Endothelial cell of umbilical vein (primary cell): ENCODE measurements around the gene MINDY3. TPM values are rescaled to one million over a fixed set of nuclear protein-coding genes. Genes with fewer than 3 reads are reported as not detected.

Source experiments
- BruUV-seq: library from RNA; stranded (reverse); fragments of 400-500 nt; replicated peaks from 2 replicates; lab custom pipeline; 2021; lab: Mats Ljungman, UMichigan
- CTCF ChIA-PET: fragments of 300-600, 350-600 bp; sonication (Branson Sonifier 250); formaldehyde crosslinking; loops from one replicate; lab custom pipeline; 2021; ENCODE audit warnings: antibody characterized with exemption, inconsistent platforms; lab: Charles Lee
- POLR2A ChIA-PET: fragments of 300-600, 350-600 bp; sonication (Branson Sonifier 250); formaldehyde crosslinking; loops from one replicate; lab custom pipeline; 2021; ENCODE audit warnings: antibody characterized with exemption, inconsistent platforms; lab: Charles Lee
- DNase-seq: peaks from one replicate; pipeline ENCODE4 v3.0.0-alpha.2; 2011; ENCODE audit warnings: low read depth, low spot score
- FAIRE-seq: peaks from 2 replicates; lab custom pipeline; 2011; peaks lifted over from hg19 to GRCh38; lab: Jason Lieb, UNC
- H2AFZ ChIP-seq: 2 replicates; pipeline ENCODE4 v1.6.0; 2012; ENCODE audit warnings: low read depth, low read length, control low read depth, inconsistent platforms
- H3K27ac ChIP-seq: 2 replicates; pipeline ENCODE4 v1.5.1; 2011; ENCODE audit warnings: low read depth, mild to moderate bottlenecking, control low read depth, low read length, moderate library complexity; ENCODE audit not compliant: insufficient read depth
- H3K27me3 ChIP-seq, 2 experiments: 2 replicates each; pipeline versions ENCODE4 v1.6.0 to v1.6.1; 2011; ENCODE audit warnings: low read length in 2 of 2, mixed read lengths in 1 of 2; ENCODE audit not compliant: control insufficient read depth in 2 of 2, insufficient read depth in 2 of 2
- H3K36me3 ChIP-seq, 2 experiments: 2 replicates in 1 of 2; 3 replicates in 1 of 2; pipeline ENCODE4 v1.5.1; 2011; ENCODE audit warnings: low read length in 2 of 2, mild to moderate bottlenecking in 1 of 2, moderate library complexity in 1 of 2; ENCODE audit not compliant: control insufficient read depth in 2 of 2, insufficient read depth in 2 of 2; ENCODE audit errors: extremely low read depth in 1 of 2
- H3K4me1 ChIP-seq: 3 replicates; pipeline ENCODE4 v1.5.1; 2011; ENCODE audit warnings: mild to moderate bottlenecking, low read length; ENCODE audit not compliant: control insufficient read depth, insufficient read depth; ENCODE audit errors: extremely low read depth
- H3K4me2 ChIP-seq: 2 replicates; pipeline ENCODE4 v1.6.1; 2011; ENCODE audit warnings: low read length, control low read depth, mixed read lengths; ENCODE audit not compliant: insufficient read depth
- H3K4me3 ChIP-seq, 3 experiments: fragments of 200-600 bp in 1 of 3; sonication (generic), shearing (Covaris generic) in 1 of 3; replicated peaks in 1 of 3; 2 replicates each; pipeline ENCODE4 v1.5.1; 2011 to 2016; ENCODE audit warnings: control low read depth in 3 of 3, low read length in 3 of 3, mild to moderate bottlenecking in 2 of 3, inconsistent platforms in 1 of 3, low read depth in 1 of 3, moderate library complexity in 1 of 3; ENCODE audit not compliant: insufficient read depth in 1 of 3
- H3K79me2 ChIP-seq: 2 replicates; pipeline ENCODE4 v1.6.0; 2012; ENCODE audit warnings: low read length, inconsistent platforms; ENCODE audit not compliant: control insufficient read depth, insufficient read depth
- H3K9ac ChIP-seq: replicated peaks from 2 replicates; pipeline ENCODE3; 2011; ENCODE audit warnings: low read length, control low read depth; ENCODE audit not compliant: insufficient read depth; ENCODE audit errors: extremely low read depth
- H3K9me1 ChIP-seq: replicated peaks from 3 replicates; pipeline ENCODE4 v1.6.0; 2011; ENCODE audit warnings: mild to moderate bottlenecking, low read length; ENCODE audit not compliant: control insufficient read depth, insufficient read depth; ENCODE audit errors: extremely low read depth
- H3K9me3 ChIP-seq: replicated peaks from 2 replicates; pipeline ENCODE4 v1.5.1; 2012; ENCODE audit warnings: low read length, inconsistent platforms; ENCODE audit not compliant: control insufficient read depth, insufficient read depth
- H4K20me1 ChIP-seq: replicated peaks from 2 replicates; pipeline ENCODE3; 2011; ENCODE audit warnings: mild to moderate bottlenecking, low read length; ENCODE audit not compliant: control insufficient read depth, insufficient read depth; ENCODE audit errors: extremely low read depth
- EZH2 ChIP-seq: IDR thresholded peaks from 2 replicates; pipeline ENCODE4 v1.6.1; 2012; ENCODE audit warnings: borderline replicate concordance, low read depth, mild to moderate bottlenecking, moderate library complexity, low read length, inconsistent platforms; ENCODE audit not compliant: severe bottlenecking
- FOS ChIP-seq: IDR thresholded peaks from 2 replicates; pipeline ENCODE4 v1.6.1; 2011; ENCODE audit warnings: mild to moderate bottlenecking, low read length, moderate library complexity, borderline replicate concordance; ENCODE audit not compliant: insufficient read depth
- GATA2 ChIP-seq: IDR thresholded peaks from 2 replicates; pipeline ENCODE4 v1.7.0; 2011; ENCODE audit warnings: low read depth, mild to moderate bottlenecking, moderate library complexity, mixed read lengths, low read length; ENCODE audit not compliant: insufficient read length, insufficient read depth
- JUN ChIP-seq: IDR thresholded peaks from 2 replicates; pipeline ENCODE4 v1.6.1; 2011; ENCODE audit warnings: borderline replicate concordance, low read depth; ENCODE audit not compliant: insufficient read length, insufficient read depth
- MYC ChIP-seq: IDR thresholded peaks from one replicate; pipeline ENCODE4 v1.6.1; 2011; ENCODE audit warnings: mild to moderate bottlenecking, low read depth, low read length
- POLR2A ChIP-seq: IDR thresholded peaks from 2 replicates; pipeline ENCODE4 v1.6.1; 2012; ENCODE audit warnings: low read depth, mild to moderate bottlenecking, control low read depth, low read length
- POLR2AphosphoS5 ChIP-seq: IDR thresholded peaks from 2 replicates; pipeline ENCODE4 v1.6.1; 2012; ENCODE audit warnings: low read depth, mild to moderate bottlenecking, control low read depth, low read length, moderate library complexity; ENCODE audit not compliant: insufficient read depth
- dilution Hi-C: fragments of 300-500 bp; cut with MboI; formaldehyde crosslinking; loops from one replicate; pipeline ENCODE4 v1.15.0; 2019; ENCODE audit warnings: low sequenced_read_pairs; ENCODE audit not compliant: extremely low pct_ligation_motif_present
- intact Hi-C: fragments of 100-400 bp; cut with micrococcal nuclease; formaldehyde crosslinking; loops from one replicate; pipeline ENCODE4 v1.10.0; 2022
- polyA plus RNA-seq, 4 experiments: library from polyadenylated mRNA; depleted of rRNA in 3 of 4; stranded (reverse) in 3 of 4; unstranded in 1 of 4; fragments of >200 nt; gene quantifications; 2 replicates each; pipeline versions ENCODE4 v1.2.1 to v1.2.3, GENCODE V29; 2011 to 2012; ENCODE audit warnings: missing spikeins in 1 of 4
- total RNA-seq: library from RNA; stranded (reverse); gene quantifications from 2 replicates; pipeline ENCODE4 v1.2.3, GENCODE V29; 2021
- TF ChIP-seq, protein P1 (sequence below), 2 donors: IDR thresholded peaks; 1 replicate in 1 of 2; 2 replicates in 1 of 2; pipeline ENCODE4 v1.5.1; 2011; ENCODE audit warnings: low read length in 2 of 2, mild to moderate bottlenecking in 2 of 2, moderate library complexity in 2 of 2, control low read depth in 1 of 2, inconsistent platforms in 1 of 2, low read depth in 1 of 2; ENCODE audit not compliant: insufficient read depth in 1 of 2; ENCODE audit errors: extremely low read depth in 1 of 2
- TF ChIP-seq, protein P2 (sequence below): IDR thresholded peaks from 2 replicates; pipeline ENCODE4 v1.6.1; 2011; ENCODE audit not compliant: insufficient read depth, insufficient read length

Gene MINDY3
- total and polyA plus RNA-seq, 2 donors (not counting 3 experiments of a cell fraction or from before 2014, with no cell fraction given), result 7.5 to 20.2 TPM

DNA sequence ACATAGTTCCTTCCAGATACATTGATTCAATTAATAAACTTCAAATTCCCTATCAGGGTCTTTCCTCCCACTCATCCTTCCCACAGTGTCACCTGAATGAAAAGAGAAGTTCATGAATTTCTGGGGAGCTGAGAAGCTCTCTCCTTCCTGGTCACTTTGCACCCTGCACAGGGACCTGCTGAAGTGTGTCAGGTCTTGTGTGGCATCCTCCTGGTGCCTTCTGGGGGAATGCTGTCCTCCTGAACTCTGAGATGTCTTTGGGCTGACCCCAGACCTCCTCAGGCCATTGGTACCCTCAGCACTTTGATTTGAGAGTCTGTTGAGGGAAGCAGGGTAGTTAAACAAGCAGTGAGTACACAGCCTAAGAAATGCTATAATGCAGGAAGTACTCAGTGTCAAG, 101.0 kb downstream of the MINDY3 start:
- no peaks in the 10 kb centered on the region for H3K4me1 ChIP-seq
- no peaks in the 10 kb centered on the region for H3K79me2 ChIP-seq
- FAIRE-seq, result no peak
- TF ChIP-seq FOS, result no peak
- no peak for TF ChIP-seq POLR2A
- TF ChIP-seq POLR2AphosphoS5, result no peak
- TF ChIP-seq EZH2, result no peak
- TF ChIP-seq, protein P1, sequence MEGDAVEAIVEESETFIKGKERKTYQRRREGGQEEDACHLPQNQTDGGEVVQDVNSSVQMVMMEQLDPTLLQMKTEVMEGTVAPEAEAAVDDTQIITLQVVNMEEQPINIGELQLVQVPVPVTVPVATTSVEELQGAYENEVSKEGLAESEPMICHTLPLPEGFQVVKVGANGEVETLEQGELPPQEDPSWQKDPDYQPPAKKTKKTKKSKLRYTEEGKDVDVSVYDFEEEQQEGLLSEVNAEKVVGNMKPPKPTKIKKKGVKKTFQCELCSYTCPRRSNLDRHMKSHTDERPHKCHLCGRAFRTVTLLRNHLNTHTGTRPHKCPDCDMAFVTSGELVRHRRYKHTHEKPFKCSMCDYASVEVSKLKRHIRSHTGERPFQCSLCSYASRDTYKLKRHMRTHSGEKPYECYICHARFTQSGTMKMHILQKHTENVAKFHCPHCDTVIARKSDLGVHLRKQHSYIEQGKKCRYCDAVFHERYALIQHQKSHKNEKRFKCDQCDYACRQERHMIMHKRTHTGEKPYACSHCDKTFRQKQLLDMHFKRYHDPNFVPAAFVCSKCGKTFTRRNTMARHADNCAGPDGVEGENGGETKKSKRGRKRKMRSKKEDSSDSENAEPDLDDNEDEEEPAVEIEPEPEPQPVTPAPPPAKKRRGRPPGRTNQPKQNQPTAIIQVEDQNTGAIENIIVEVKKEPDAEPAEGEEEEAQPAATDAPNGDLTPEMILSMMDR (IDR thresholded peaks at IDR 0.05; ENCODE audit: extremely low read depth in 1 of 2, insufficient read depth in 1 of 2, low read depth in 1 of 2, low read length in 2 of 2), result no peak
- no peak for TF ChIP-seq JUN
- TF ChIP-seq GATA2, result no peak
- TF ChIP-seq, protein P2, sequence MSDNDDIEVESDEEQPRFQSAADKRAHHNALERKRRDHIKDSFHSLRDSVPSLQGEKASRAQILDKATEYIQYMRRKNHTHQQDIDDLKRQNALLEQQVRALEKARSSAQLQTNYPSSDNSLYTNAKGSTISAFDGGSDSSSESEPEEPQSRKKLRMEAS, result no peak
- TF ChIP-seq MYC, result no peak
- H3K9ac ChIP-seq, result no peak overlapping the region
- BruUV-seq, result no TSS peak
- H2AFZ ChIP-seq, result no peak overlapping the region
- H4K20me1 ChIP-seq, result no peaks in the 10 kb centered on the region
- no peaks in the 10 kb centered on the region for H3K9me1 ChIP-seq
- peaks cover 8 to 24% of the 10 kb centered on the region in 2 experiments for H3K27me3 ChIP-seq
- DNase-seq, result no peak
- H3K4me3 ChIP-seq, result no peak overlapping the region
- no peak overlapping the region for H3K27ac ChIP-seq
- POLR2A ChIA-PET, result no interaction called here
- no peak overlapping the region for H3K4me2 ChIP-seq
- dilution Hi-C loops (no loop called here), intact Hi-C loops (no loop called here)
- H3K9me3 ChIP-seq, result no peaks in the 10 kb centered on the region
- H3K36me3 ChIP-seq, result no peaks in the 10 kb centered on the region
- CTCF ChIA-PET, result interaction anchor here (0.5 kb wide), 1 partner anchor 231 kb away, joined by 3 read pairs; no protein-coding TSS in a partner anchor
